Ovary (tissue), 3 donors: ENCODE measurements around the gene TYW1B.
"Not testable (repeated sequence)": the region's sequence is repeated elsewhere in the genome, so short reads cannot be mapped to it uniquely, and the experiment has no call there.

Experiments
- CTCF ChIP-seq, 3 donors: fragments of 450-650 bp in 2 of 3; fragments of 200-600 bp in 1 of 3; IDR thresholded peaks; one replicate each; pipeline versions ENCODE4 v1.5.1 to v1.8.0; 2016 to 2022; ENCODE audit warnings: antibody characterized with exemption in 3 of 3, mild to moderate bottlenecking in 1 of 3
- POLR2A ChIP-seq: fragments of 450-650 bp; IDR thresholded peaks from one replicate; pipeline ENCODE4 v1.6.1; 2017; ENCODE audit warnings: antibody characterized with exemption, mild to moderate bottlenecking, moderate library complexity
- donor health status: DM: no; HTN: no; CAD: no.

GRCh38 chr7:72689344-72689743 is 138.7 kb downstream of the TYW1B start:
- not testable (repeated sequence) for TF ChIP-seq CTCF (IDR thresholded peaks at IDR 0.05); POLR2A
